ENCODE data around the gene POPDC3. TPM values are rescaled to one million over a fixed set of nuclear protein-coding genes. Genes with fewer than 3 reads are reported as not detected.
A peak's percentile ranks its signal among the peaks of the same experiment; 100 is the strongest.

Gene POPDC3
- total RNA-seq, 1 donor from 2014 or later, result 6.0 TPM

DNA sequence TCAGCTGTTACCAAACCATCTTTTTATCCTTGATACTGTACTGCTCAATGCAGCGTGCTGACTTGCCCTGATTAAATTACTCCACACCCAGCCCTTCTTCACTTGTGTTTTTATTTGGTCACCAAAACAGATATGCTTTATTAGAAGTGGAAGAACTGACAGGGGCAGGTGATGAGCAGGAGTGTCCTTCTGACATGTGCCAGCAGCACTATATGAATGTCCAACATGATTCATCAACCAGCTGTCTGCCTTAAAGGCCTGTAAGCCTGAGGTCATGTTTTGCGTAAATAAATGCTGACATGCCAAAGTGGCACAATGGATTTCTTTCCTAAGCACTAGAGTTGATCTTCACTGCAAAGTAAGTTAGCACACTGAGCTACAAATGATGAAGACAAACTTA, 15.4 kb downstream of the POPDC3 start:
- Mint-ChIP-seq H3K27ac (no peak overlapping the region), H3K4me1 (ENCODE audit: unreplicated experiment) (peaks cover 17% of the 10 kb centered on the region), H3K9me3 (no peaks in the 10 kb centered on the region), H3K36me3 (no peaks in the 10 kb centered on the region), H3K4me3 (peak overlapping the region; percentile 21), H3K27me3 (peaks cover 42% of the 10 kb centered on the region)
- TF ChIP-seq, protein P1, sequence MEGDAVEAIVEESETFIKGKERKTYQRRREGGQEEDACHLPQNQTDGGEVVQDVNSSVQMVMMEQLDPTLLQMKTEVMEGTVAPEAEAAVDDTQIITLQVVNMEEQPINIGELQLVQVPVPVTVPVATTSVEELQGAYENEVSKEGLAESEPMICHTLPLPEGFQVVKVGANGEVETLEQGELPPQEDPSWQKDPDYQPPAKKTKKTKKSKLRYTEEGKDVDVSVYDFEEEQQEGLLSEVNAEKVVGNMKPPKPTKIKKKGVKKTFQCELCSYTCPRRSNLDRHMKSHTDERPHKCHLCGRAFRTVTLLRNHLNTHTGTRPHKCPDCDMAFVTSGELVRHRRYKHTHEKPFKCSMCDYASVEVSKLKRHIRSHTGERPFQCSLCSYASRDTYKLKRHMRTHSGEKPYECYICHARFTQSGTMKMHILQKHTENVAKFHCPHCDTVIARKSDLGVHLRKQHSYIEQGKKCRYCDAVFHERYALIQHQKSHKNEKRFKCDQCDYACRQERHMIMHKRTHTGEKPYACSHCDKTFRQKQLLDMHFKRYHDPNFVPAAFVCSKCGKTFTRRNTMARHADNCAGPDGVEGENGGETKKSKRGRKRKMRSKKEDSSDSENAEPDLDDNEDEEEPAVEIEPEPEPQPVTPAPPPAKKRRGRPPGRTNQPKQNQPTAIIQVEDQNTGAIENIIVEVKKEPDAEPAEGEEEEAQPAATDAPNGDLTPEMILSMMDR (conservative IDR thresholded peaks at IDR 0.05), result no peak
- DNase-seq (ENCODE audit: extremely low spot score, unreplicated experiment), result no peak

DNA sequence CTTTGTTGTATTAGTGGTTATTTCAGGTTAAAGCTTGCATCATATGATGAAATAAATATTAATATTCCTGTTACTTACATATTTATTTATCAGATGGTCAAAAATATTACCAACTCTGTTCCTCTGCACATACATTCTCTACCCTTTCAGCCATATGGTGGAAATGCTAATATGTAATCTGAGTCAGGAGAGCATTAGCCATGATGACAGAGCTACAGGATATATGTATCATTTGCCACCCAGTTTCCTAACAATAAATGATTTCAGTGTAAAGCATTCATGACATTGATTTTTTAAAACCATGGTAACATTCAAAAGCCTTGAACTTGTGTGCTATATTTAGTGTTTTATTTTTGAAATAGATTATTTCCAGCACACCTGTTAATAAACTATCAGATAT, 16.6 kb downstream of the POPDC3 start:
- TF ChIP-seq, protein P1 (conservative IDR thresholded peaks at IDR 0.05), result no peak
- Mint-ChIP-seq H3K36me3 (no peaks in the 10 kb centered on the region), H3K27ac (no peak overlapping the region)

GRCh38 chr6:105162377-105162776, 17.4 kb downstream of the POPDC3 start:
- Mint-ChIP-seq H3K9me3 (no peaks in the 10 kb centered on the region), H3K4me1 (ENCODE audit: unreplicated experiment) (peaks cover 17% of the 10 kb centered on the region), H3K27ac (no peak overlapping the region), H3K36me3 (no peaks in the 10 kb centered on the region), H3K27me3 (peaks cover 28% of the 10 kb centered on the region), H3K4me3 (no peak overlapping the region)
- TF ChIP-seq, protein P1 (conservative IDR thresholded peaks at IDR 0.05), result no peak
- DNase-seq (ENCODE audit: extremely low spot score, unreplicated experiment), result no peak

More for the DNA sequence above, 16.6 kb downstream of the POPDC3 start:
- DNase-seq (ENCODE audit: extremely low spot score, unreplicated experiment), result no peak
- Mint-ChIP-seq H3K4me3 (no peak overlapping the region), H3K27me3 (peaks cover 34% of the 10 kb centered on the region), H3K9me3 (no peaks in the 10 kb centered on the region), H3K4me1 (ENCODE audit: unreplicated experiment) (peaks cover 17% of the 10 kb centered on the region)

- peaks cover 17% of the 10 kb centered on the region for H3K4me1 Mint-ChIP-seq (ENCODE audit: unreplicated experiment)
- no peaks in the 10 kb centered on the region for H3K9me3 Mint-ChIP-seq
- no peak overlapping the region for H3K27ac Mint-ChIP-seq
- H3K27me3 Mint-ChIP-seq, result peaks cover 24% of the 10 kb centered on the region
- H3K4me3 Mint-ChIP-seq, result no peak overlapping the region
- TF ChIP-seq, protein P1 (conservative IDR thresholded peaks at IDR 0.05), result no peak
- no peaks in the 10 kb centered on the region for H3K36me3 Mint-ChIP-seq
- no peak for DNase-seq (ENCODE audit: extremely low spot score, unreplicated experiment)
Observed at GRCh38 chr6:105161421-105161820, 18.4 kb downstream of the POPDC3 start.

DNA sequence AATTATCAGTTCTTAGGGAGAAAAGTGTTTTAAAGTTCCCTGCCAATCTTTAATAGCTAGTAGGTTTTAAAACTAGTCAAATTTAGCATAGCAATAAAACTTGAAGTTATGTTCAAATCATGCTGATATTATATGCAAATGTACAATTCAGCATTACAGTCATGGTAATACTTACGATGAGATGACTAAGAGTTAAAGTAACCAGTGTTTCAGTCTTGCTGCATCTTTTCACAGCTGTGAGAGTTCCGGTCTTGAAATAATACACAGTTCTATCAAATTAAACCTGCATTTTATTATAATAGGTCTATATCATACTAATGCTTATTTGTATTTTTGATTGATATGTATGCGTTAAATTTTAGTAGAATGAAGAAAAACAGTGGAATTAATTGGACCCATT, 26.1 kb downstream of the POPDC3 start:
- Mint-ChIP-seq H3K27me3 (no peaks in the 10 kb centered on the region), H3K36me3 (no peaks in the 10 kb centered on the region), H3K4me1 (ENCODE audit: unreplicated experiment) (no peaks in the 10 kb centered on the region), H3K4me3 (no peak overlapping the region), H3K27ac (no peak overlapping the region), H3K9me3 (no peaks in the 10 kb centered on the region)
- TF ChIP-seq, protein P1 (conservative IDR thresholded peaks at IDR 0.05), result no peak
- no peak for DNase-seq (ENCODE audit: extremely low spot score, unreplicated experiment)

- no peaks in the 10 kb centered on the region for H3K4me1 Mint-ChIP-seq (ENCODE audit: unreplicated experiment)
- H3K27ac Mint-ChIP-seq, result no peak overlapping the region
- H3K36me3 Mint-ChIP-seq, result no peaks in the 10 kb centered on the region
- no peak overlapping the region for H3K4me3 Mint-ChIP-seq
- DNase-seq (ENCODE audit: extremely low spot score, unreplicated experiment), result no peak
- H3K27me3 Mint-ChIP-seq, result no peaks in the 10 kb centered on the region
- no peaks in the 10 kb centered on the region for H3K9me3 Mint-ChIP-seq
- TF ChIP-seq, protein P1 (conservative IDR thresholded peaks at IDR 0.05), result no peak
Observed at GRCh38 chr6:105152880-105153279, 26.9 kb downstream of the POPDC3 start.

All from type B pancreatic cell (in vitro differentiated cells).